ENCODE results near the gene ATP13A3.
A peak's percentile ranks its signal among the peaks of the same experiment; 100 is the strongest.

ATP13A3 gene

DNA sequence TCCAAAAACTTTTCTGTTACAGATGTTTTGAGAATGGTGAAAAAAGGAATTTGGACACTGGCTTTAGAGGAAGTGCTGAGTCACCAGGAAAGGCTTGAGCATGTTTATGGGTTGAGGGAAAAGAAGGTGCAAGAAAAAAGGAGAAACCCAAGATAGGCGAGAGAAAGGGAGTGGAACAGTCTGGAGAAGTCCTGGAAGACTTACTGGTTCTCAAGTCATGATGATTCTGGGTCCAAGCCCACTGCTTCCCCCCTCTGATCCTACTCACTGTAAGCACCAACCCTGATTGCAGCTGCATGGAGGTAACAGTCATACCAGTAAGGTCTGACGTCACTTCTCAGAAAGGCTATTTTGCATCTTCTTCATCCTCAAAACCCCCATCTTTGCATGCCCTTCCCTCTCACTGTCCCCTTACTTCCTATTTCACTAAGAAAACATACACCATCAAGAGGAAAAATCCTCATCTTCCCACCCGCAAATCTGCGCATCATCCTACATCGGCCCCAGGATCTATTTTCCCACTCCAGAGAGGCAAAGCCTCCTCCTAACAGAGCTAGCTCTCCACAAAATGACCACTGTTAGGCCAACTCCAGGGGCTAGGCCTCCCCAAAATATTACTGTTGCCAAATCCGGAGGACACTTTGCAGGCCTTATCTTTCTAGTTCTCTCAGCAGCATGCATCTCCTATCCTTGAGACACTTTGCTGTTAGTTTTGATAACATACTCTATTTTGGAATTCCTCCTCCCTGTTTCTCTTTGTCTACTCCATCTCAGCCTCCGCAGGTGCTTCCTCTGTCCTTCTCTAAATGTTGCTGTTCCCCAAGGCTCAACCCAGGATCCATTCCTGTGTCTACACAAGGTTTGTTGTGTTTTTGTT lies 3.2 kb upstream of the ATP13A3 start:
- peak overlapping the region; percentile 3 for H3K9ac ChIP-seq (ENCODE audit: low read depth, low read length, poor library complexity)
- H3K36me3 ChIP-seq (replicated peaks in 1 of 2; ENCODE audit: control insufficient read depth in 2 of 2, insufficient read depth in 2 of 2, low read length in 2 of 2): peaks cover 0 to 2% of the 10 kb centered on the region in 2 donors
- H3K23ac ChIP-seq (ENCODE audit: low read depth, low read length, poor library complexity): no peak overlapping the region
- no peak overlapping the region for H2AK5ac ChIP-seq (ENCODE audit: low read depth, low read length)
- H2BK12ac ChIP-seq (ENCODE audit: low read length): no peak overlapping the region
- H3K9me3 ChIP-seq (replicated peaks in 1 of 2; ENCODE audit: control insufficient read depth in 2 of 2, insufficient read depth in 1 of 2, low read depth in 1 of 2, low read length in 2 of 2): peaks cover 2 to 6% of the 10 kb centered on the region in 2 donors
- H3K79me1 ChIP-seq (ENCODE audit: low read depth, low read length): peaks cover 7% of the 10 kb centered on the region
- no peaks in the 10 kb centered on the region for H3K4me1 ChIP-seq (ENCODE audit: control insufficient read depth in 2 of 2, insufficient read depth in 1 of 2, low read depth in 1 of 2, low read length in 2 of 2)
- no peak overlapping the region for H3K27ac ChIP-seq (replicated peaks; ENCODE audit: low read length)
- H3K4me2 ChIP-seq (ENCODE audit: insufficient read depth, low read length, poor library complexity, severe bottlenecking): no peak overlapping the region
- H3K4me3 ChIP-seq (ENCODE audit: low read length in 2 of 2): no peak overlapping the region
- DNase-seq (ENCODE audit: low spot score): no peak
- no peak overlapping the region for H2BK120ac ChIP-seq (ENCODE audit: low read depth, low read length)
- H2BK5ac ChIP-seq (ENCODE audit: low read length): no peak overlapping the region
- no peak overlapping the region for H4K91ac ChIP-seq (ENCODE audit: low read depth, low read length, poor library complexity)
- no peak overlapping the region for H2BK15ac ChIP-seq (ENCODE audit: low read length)
- H3K14ac ChIP-seq (ENCODE audit: low read length): no peak overlapping the region
- H4K8ac ChIP-seq (ENCODE audit: low read depth, low read length): no peak overlapping the region
- no peak overlapping the region for H2AFZ ChIP-seq (ENCODE audit: low read length)
- H3K27me3 ChIP-seq (ENCODE audit: control insufficient read depth in 3 of 3, insufficient read depth in 3 of 3, low read depth in 1 of 3, low read length in 3 of 3): peaks cover 0 to 13% (median 0%) of the 10 kb centered on the region in 3 experiments
- WGBS, 2 donors (ENCODE audit: extremely low coverage in 2 of 2, insufficient read length in 2 of 2, insufficient replicate concordance in 1 of 2): no CpG with 5 or more reads among the region's 7 CpGs
- no peak overlapping the region for H3K4ac ChIP-seq (ENCODE audit: low read length)
- H3K18ac ChIP-seq (ENCODE audit: low read length): no peak overlapping the region

DNA sequence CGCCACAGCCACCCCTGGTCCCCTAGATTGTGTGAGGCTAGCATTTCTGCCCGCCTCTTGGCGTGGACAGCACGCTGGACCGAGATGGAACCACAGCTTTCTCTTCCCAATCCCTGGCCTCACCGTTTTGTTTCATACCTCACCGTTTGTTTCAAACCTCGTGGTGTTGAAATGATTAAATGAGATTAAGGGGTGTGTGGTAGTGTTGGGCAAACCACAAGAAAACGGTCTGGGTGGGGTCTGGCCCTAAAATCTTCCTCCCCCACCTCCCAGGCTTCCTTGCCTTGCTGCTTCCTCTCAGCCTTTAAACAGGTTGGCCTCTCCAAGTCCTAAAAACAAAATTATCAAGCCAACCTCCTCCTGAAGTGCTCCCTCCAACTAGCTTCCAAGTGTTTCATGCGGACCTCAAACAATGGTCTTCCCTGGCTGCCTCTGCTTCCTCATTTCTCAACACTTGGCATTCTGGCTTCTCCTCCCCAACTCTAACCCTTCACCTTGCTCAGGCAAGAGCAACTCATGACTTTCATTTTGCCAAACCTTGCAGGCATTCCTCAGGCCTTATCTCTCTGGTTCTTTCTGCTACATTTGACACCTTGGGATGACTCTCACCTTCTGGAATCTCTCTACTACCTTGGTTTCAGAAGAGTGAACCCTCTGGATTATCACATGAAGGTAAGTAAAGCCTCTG lies 1.4 kb upstream of the ATP13A3 start:
- H3K4me3 ChIP-seq (ENCODE audit: low read length in 2 of 2): no peak overlapping the region
- H2AFZ ChIP-seq (ENCODE audit: low read length): peak overlapping the region; percentile 84
- no peaks in the 10 kb centered on the region for H3K4me1 ChIP-seq (ENCODE audit: control insufficient read depth in 2 of 2, insufficient read depth in 1 of 2, low read depth in 1 of 2, low read length in 2 of 2)
- H3K4ac ChIP-seq (ENCODE audit: low read length): no peak overlapping the region
- H3K9ac ChIP-seq (ENCODE audit: low read depth, low read length, poor library complexity): no peak overlapping the region
- H3K23ac ChIP-seq (ENCODE audit: low read depth, low read length, poor library complexity): no peak overlapping the region
- no peak overlapping the region for H3K27ac ChIP-seq (replicated peaks; ENCODE audit: low read length)
- H3K36me3 ChIP-seq (replicated peaks in 1 of 2; ENCODE audit: control insufficient read depth in 2 of 2, insufficient read depth in 2 of 2, low read length in 2 of 2): peaks cover 0 to 18% of the 10 kb centered on the region in 2 donors
- H3K27me3 ChIP-seq (ENCODE audit: control insufficient read depth in 3 of 3, insufficient read depth in 3 of 3, low read depth in 1 of 3, low read length in 3 of 3): peaks cover 0 to 13% (median 0%) of the 10 kb centered on the region in 3 experiments
- H2BK12ac ChIP-seq (ENCODE audit: low read length): no peak overlapping the region
- H3K4me2 ChIP-seq (ENCODE audit: insufficient read depth, low read length, poor library complexity, severe bottlenecking): no peak overlapping the region
- peak overlapping the region; percentile 32 for H2BK5ac ChIP-seq (ENCODE audit: low read length)
- peak overlapping the region; percentile 20 for H3K18ac ChIP-seq (ENCODE audit: low read length)
- H3K79me1 ChIP-seq (ENCODE audit: low read depth, low read length): peaks cover 7% of the 10 kb centered on the region
- WGBS, 2 donors (ENCODE audit: extremely low coverage in 2 of 2, insufficient read length in 2 of 2, insufficient replicate concordance in 1 of 2): no CpG with 5 or more reads among the region's 10 CpGs
- H2BK120ac ChIP-seq (ENCODE audit: low read depth, low read length): no peak overlapping the region
- peaks cover 0 to 6% of the 10 kb centered on the region in 2 donors for H3K9me3 ChIP-seq (replicated peaks in 1 of 2; ENCODE audit: control insufficient read depth in 2 of 2, insufficient read depth in 1 of 2, low read depth in 1 of 2, low read length in 2 of 2)
- H3K14ac ChIP-seq (ENCODE audit: low read length): no peak overlapping the region
- peak overlapping the region; percentile 47 for H2AK5ac ChIP-seq (ENCODE audit: low read depth, low read length)
- peak overlapping the region; percentile 45 for H2BK15ac ChIP-seq (ENCODE audit: low read length)
- DNase-seq (ENCODE audit: low spot score): no peak
- no peak overlapping the region for H4K8ac ChIP-seq (ENCODE audit: low read depth, low read length)
- H4K91ac ChIP-seq (ENCODE audit: low read depth, low read length, poor library complexity): peak overlapping the region; percentile 68

DNA sequence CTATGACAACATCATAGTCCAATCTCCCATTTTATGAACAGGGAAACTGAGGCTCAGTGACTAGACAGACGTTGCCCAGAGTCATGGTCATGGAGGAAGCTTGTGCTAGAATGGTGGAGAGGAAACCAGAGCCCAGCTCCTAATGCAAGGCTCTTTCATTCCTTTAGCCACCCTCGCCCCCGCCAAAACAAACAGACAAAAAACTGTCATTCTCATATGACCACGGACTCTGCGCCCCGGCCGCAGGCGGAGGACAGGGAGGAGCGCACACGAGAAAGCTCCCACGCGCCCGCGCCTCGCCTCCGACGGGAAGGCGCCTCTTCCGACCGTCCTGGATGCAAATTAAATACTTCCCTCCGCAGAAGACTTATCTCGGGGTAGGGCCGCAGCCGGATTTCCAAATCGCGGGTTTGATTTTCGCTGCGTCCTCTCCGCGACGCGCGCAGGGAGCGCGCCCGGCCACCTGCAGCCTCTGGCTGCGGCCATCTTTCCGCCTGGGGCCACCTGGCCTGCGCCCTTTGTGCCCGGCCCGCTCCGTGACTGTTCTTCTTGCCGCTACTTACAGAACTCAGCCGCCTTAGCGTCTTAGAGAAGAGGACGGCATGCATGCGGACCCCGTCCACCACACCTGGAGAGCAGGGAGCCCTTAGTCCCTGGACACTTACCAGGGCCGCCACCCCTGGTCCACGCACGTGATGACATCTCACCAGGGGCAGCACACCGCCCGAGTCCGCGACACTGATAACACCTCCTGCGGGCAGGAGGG lies 670 bp upstream of the ATP13A3 start:
- no peak overlapping the region for H3K27ac ChIP-seq (replicated peaks; ENCODE audit: low read length)
- no CpG with 5 or more reads among the region's 56 CpGs for WGBS, 2 donors (ENCODE audit: extremely low coverage in 2 of 2, insufficient read length in 2 of 2, insufficient replicate concordance in 1 of 2)
- no peak overlapping the region for H3K14ac ChIP-seq (ENCODE audit: low read length)
- peak overlapping the region; percentile 45 for H2BK15ac ChIP-seq (ENCODE audit: low read length)
- no peak overlapping the region for H3K4ac ChIP-seq (ENCODE audit: low read length)
- no peak overlapping the region for H4K8ac ChIP-seq (ENCODE audit: low read depth, low read length)
- H3K36me3 ChIP-seq (replicated peaks in 1 of 2; ENCODE audit: control insufficient read depth in 2 of 2, insufficient read depth in 2 of 2, low read length in 2 of 2): peaks cover 0 to 25% of the 10 kb centered on the region in 2 donors
- no peak for DNase-seq (ENCODE audit: low spot score)
- peaks cover 7% of the 10 kb centered on the region for H3K79me1 ChIP-seq (ENCODE audit: low read depth, low read length)
- no peak overlapping the region for H2BK120ac ChIP-seq (ENCODE audit: low read depth, low read length)
- H3K4me3 ChIP-seq (ENCODE audit: low read length in 2 of 2): peak overlapping the region; percentile 8 to 78
- H3K4me2 ChIP-seq (ENCODE audit: insufficient read depth, low read length, poor library complexity, severe bottlenecking): peak overlapping the region; percentile 23
- peak overlapping the region; percentile 80 for H3K18ac ChIP-seq (ENCODE audit: low read length)
- H2BK5ac ChIP-seq (ENCODE audit: low read length): peak overlapping the region; percentile 32
- peak overlapping the region; percentile 80 for H3K23ac ChIP-seq (ENCODE audit: low read depth, low read length, poor library complexity)
- H2AK5ac ChIP-seq (ENCODE audit: low read depth, low read length): peak overlapping the region; percentile 47
- H4K91ac ChIP-seq (ENCODE audit: low read depth, low read length, poor library complexity): peak overlapping the region; percentile 68
- peak overlapping the region; percentile 84 for H2AFZ ChIP-seq (ENCODE audit: low read length)
- H3K27me3 ChIP-seq (ENCODE audit: control insufficient read depth in 3 of 3, insufficient read depth in 3 of 3, low read depth in 1 of 3, low read length in 3 of 3): peaks cover 0 to 13% (median 0%) of the 10 kb centered on the region in 3 experiments
- H3K9me3 ChIP-seq (replicated peaks in 1 of 2; ENCODE audit: control insufficient read depth in 2 of 2, insufficient read depth in 1 of 2, low read depth in 1 of 2, low read length in 2 of 2): peaks cover 0 to 6% of the 10 kb centered on the region in 2 donors
- H3K4me1 ChIP-seq (ENCODE audit: control insufficient read depth in 2 of 2, insufficient read depth in 1 of 2, low read depth in 1 of 2, low read length in 2 of 2): no peaks in the 10 kb centered on the region
- no peak overlapping the region for H3K9ac ChIP-seq (ENCODE audit: low read depth, low read length, poor library complexity)
- peak overlapping the region; percentile 35 for H2BK12ac ChIP-seq (ENCODE audit: low read length)

All from neuronal stem cell (in vitro differentiated cells).